Colonic mucosa (tissue), 4 donors: ENCODE measurements around the gene ASL. TPM values are rescaled to one million over a fixed set of nuclear protein-coding genes. Genes with fewer than 3 reads are reported as not detected.
"Not testable (repeated sequence)": the region's sequence is repeated elsewhere in the genome, so short reads cannot be mapped to it uniquely, and the experiment has no call there.

Source experiments
- DNase-seq: peaks from one replicate; pipeline ENCODE4 v3.0.0-alpha.2; 2020
- H3K27ac ChIP-seq: fragments of 200-600 bp; one replicate; pipeline ENCODE4 v1.8.0; 2021
- H3K27me3 ChIP-seq: fragments of 200-600 bp; one replicate; pipeline ENCODE4 v1.8.0; 2021
- H3K36me3 ChIP-seq: fragments of 200-600 bp; one replicate; pipeline ENCODE4 v1.8.0; 2021
- H3K4me1 ChIP-seq: fragments of 200-600 bp; one replicate; pipeline ENCODE4 v1.8.0; 2021; ENCODE audit warnings: mild to moderate bottlenecking
- H3K4me3 ChIP-seq: fragments of 200-600 bp; one replicate; pipeline ENCODE4 v1.8.0; 2021
- H3K9ac ChIP-seq, 2 donors: one replicate each; pipeline ENCODE4 v1.7.0; 2013; ENCODE audit warnings: control low read depth in 2 of 2, low read depth in 2 of 2, low read length in 2 of 2
- H3K9me3 ChIP-seq: fragments of 200-600 bp; one replicate; pipeline ENCODE4 v1.8.0; 2021
- intact Hi-C: fragments of 100-400 bp; cut with DNase I; formaldehyde crosslinking; loops from one replicate; pipeline ENCODE4 v1.14.1; 2022
- total RNA-seq, 2 donors: library from RNA; stranded (reverse); fragmentation: NEBNext Ultra II Directional in 1 of 2; extraction: Animal tissue kit (Norgen Biotek cat#: 25700) in 1 of 2; gene quantifications; one replicate each; pipeline ENCODE4 v1.2.1, GENCODE V29; 2021
- TF ChIP-seq, protein P1 (sequence below): fragments of 200-600 bp; IDR thresholded peaks from one replicate; pipeline ENCODE4 v1.8.0; 2022; ENCODE audit warnings: antibody characterized with exemption, mild to moderate bottlenecking
- donor health status: healthy.
- donor health status: DM: no; HTN: no; CAD: no.
- donor health status: DM: no; HTN: no; CAD: no.

Gene ASL
- 100 to 1,000 TPM; 134 to 144 TPM for total RNA-seq

GRCh38 chr7:66075590-66076461 is at the start of gene ASL:
TSS of gene ASL (plus strand) at chr7:66075819. CDS start at chr7:66076082, 263 bp downstream.
- intact Hi-C loops: no loop called here
- Histone ChIP-seq H3K9ac (peak within 1 kb of the TSS; percentile 86 to 98), H3K4me3 (peak within 1 kb of the TSS; percentile 94), H3K27me3 (no peaks in the 10 kb centered on the region), H3K9me3 (no peaks in the 10 kb centered on the region), H3K4me1 (no peaks in the 10 kb centered on the region), H3K36me3 (no peaks in the 10 kb centered on the region), H3K27ac (peak within 1 kb of the TSS; percentile 75)
- peak; percentile 95 for DNase-seq
- TF ChIP-seq, protein P1, sequence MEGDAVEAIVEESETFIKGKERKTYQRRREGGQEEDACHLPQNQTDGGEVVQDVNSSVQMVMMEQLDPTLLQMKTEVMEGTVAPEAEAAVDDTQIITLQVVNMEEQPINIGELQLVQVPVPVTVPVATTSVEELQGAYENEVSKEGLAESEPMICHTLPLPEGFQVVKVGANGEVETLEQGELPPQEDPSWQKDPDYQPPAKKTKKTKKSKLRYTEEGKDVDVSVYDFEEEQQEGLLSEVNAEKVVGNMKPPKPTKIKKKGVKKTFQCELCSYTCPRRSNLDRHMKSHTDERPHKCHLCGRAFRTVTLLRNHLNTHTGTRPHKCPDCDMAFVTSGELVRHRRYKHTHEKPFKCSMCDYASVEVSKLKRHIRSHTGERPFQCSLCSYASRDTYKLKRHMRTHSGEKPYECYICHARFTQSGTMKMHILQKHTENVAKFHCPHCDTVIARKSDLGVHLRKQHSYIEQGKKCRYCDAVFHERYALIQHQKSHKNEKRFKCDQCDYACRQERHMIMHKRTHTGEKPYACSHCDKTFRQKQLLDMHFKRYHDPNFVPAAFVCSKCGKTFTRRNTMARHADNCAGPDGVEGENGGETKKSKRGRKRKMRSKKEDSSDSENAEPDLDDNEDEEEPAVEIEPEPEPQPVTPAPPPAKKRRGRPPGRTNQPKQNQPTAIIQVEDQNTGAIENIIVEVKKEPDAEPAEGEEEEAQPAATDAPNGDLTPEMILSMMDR: no peak

GRCh38 chr7:66028342-66028741 is 47.3 kb upstream of the ASL start:
- H3K9me3 ChIP-seq, H3K36me3 ChIP-seq, H3K27ac ChIP-seq, H3K9ac ChIP-seq, H3K27me3 ChIP-seq, DNase-seq, H3K4me3 ChIP-seq, intact Hi-C loops, H3K4me1 ChIP-seq: not testable (repeated sequence)

GRCh38 chr7:66033471-66034385 is 41.9 kb upstream of the ASL start:
- TF ChIP-seq, protein P1: no peak
- DNase-seq: no peak
- no peaks in the 10 kb centered on the region for H3K9me3 ChIP-seq
- no peaks in the 10 kb centered on the region for H3K4me1 ChIP-seq
- H3K36me3 ChIP-seq: no peaks in the 10 kb centered on the region
- no peak overlapping the region for H3K4me3 ChIP-seq
- intact Hi-C loops: no loop called here
- no peaks in the 10 kb centered on the region for H3K27me3 ChIP-seq
- no peak overlapping the region for H3K27ac ChIP-seq
- H3K9ac ChIP-seq: no peak overlapping the region

DNA sequence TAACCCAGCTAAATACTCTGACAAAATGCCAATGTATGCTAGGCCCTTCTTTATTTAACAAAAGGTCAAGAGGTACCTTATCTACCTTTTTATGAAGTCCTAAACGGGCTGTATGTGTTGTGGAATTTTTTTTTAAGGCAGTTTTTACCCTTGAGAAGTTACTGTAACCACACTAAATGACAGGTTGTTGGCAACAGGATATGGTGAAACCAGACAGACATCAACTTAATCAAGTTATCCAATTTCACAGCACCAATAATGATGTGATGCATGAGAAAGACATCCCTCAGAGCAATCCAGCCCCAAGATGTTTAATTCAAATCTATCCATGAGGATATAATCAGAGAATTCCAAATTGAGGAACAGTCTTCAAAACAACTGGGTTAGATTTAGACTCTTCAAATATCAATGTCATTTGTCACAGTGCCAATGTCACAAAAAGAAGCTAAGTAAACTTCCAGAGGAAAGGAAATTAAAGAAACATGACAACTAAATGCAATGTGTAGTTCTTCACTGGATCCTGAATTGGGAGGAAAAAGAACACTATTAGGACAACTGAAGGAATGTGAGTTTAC is 41.1 kb upstream of the ASL start:
- H3K36me3 ChIP-seq: not testable (repeated sequence)

GRCh38 chr7:66036382-66036781 is 39.2 kb upstream of the ASL start:
- no peak overlapping the region for H3K4me3 ChIP-seq
- intact Hi-C loops: no loop called here
- no peaks in the 10 kb centered on the region for H3K27me3 ChIP-seq
- H3K27ac ChIP-seq: no peak overlapping the region
- no peak for DNase-seq
- H3K4me1 ChIP-seq: no peaks in the 10 kb centered on the region
- H3K36me3 ChIP-seq: no peaks in the 10 kb centered on the region
- TF ChIP-seq, protein P1: no peak
- H3K9ac ChIP-seq: no peak overlapping the region
- no peaks in the 10 kb centered on the region for H3K9me3 ChIP-seq

More for the DNA sequence above, 41.1 kb upstream of the ASL start:
- H3K27me3 ChIP-seq, intact Hi-C loops, H3K4me1 ChIP-seq, H3K9ac ChIP-seq, H3K27ac ChIP-seq, H3K4me3 ChIP-seq, DNase-seq, H3K9me3 ChIP-seq: not testable (repeated sequence)

- Histone ChIP-seq H3K9ac (no peak overlapping the region), H3K36me3 (no peaks in the 10 kb centered on the region), H3K27ac (no peak overlapping the region), H3K4me1 (no peaks in the 10 kb centered on the region), H3K9me3 (no peaks in the 10 kb centered on the region), H3K4me3 (no peak overlapping the region), H3K27me3 (no peaks in the 10 kb centered on the region)
- intact Hi-C loops: no loop called here
- TF ChIP-seq, protein P1: no peak
- no peak for DNase-seq
Observed at GRCh38 chr7:66036788-66037187, 38.8 kb upstream of the ASL start.
